DND-41 (cell line): ENCODE measurements around the gene STK32B.

Experiments used
- ATAC-seq: fragments of 200-7000 bp; cut with Tn5 transposase; 3 replicates; pipeline ENCODE4 v1.9.1; 2021; ENCODE audit warnings: low read depth; ENCODE audit not compliant: insufficient read depth
- DNase-seq: peaks from one replicate; pipeline ENCODE4 v3.0.0-alpha.2; 2020
- H2AFZ ChIP-seq: 2 replicates; pipeline ENCODE4 v1.6.0; 2012; ENCODE audit warnings: low read depth, low read length
- H3K27ac ChIP-seq: 2 replicates; pipeline ENCODE4 v1.5.1; 2012; ENCODE audit warnings: low read length, inconsistent platforms
- H3K27me3 ChIP-seq: fragments of 200-600 bp; sonication (generic); 2 replicates; pipeline ENCODE4 v1.6.0; 2012; ENCODE audit warnings: low read length, mild to moderate bottlenecking, inconsistent platforms; ENCODE audit not compliant: insufficient read depth, poor library complexity
- H3K36me3 ChIP-seq: 2 replicates; pipeline ENCODE4 v1.5.1; 2012; ENCODE audit warnings: low read length, inconsistent platforms; ENCODE audit not compliant: insufficient read depth
- H3K4me1 ChIP-seq: 2 replicates; pipeline ENCODE4 v1.5.1; 2012; ENCODE audit warnings: mild to moderate bottlenecking, low read length; ENCODE audit not compliant: insufficient read depth
- H3K4me2 ChIP-seq: 2 replicates; pipeline ENCODE4 v1.6.0; 2012; ENCODE audit warnings: mild to moderate bottlenecking, moderate library complexity, low read length, inconsistent platforms; ENCODE audit not compliant: insufficient read depth
- H3K4me3 ChIP-seq, 2 experiments: fragments of 200-600 bp in 1 of 2; shearing (Covaris generic) in 1 of 2; 2 replicates each; pipeline ENCODE4 v1.5.1; 2012 to 2016; ENCODE audit warnings: inconsistent platforms in 2 of 2, low read length in 2 of 2, mild to moderate bottlenecking in 2 of 2, low read depth in 1 of 2, moderate library complexity in 1 of 2
- H3K79me2 ChIP-seq: 2 replicates; pipeline ENCODE4 v1.6.0; 2012; ENCODE audit warnings: low read length, inconsistent platforms; ENCODE audit not compliant: insufficient read depth
- H3K9ac ChIP-seq: 2 replicates; pipeline ENCODE4 v1.6.0; 2012; ENCODE audit warnings: low read depth, mild to moderate bottlenecking, inconsistent platforms, low read length, moderate library complexity
- H3K9me3 ChIP-seq: 2 replicates; pipeline ENCODE4 v1.5.1; 2012; ENCODE audit warnings: low read length, moderate library complexity, mild to moderate bottlenecking, inconsistent platforms; ENCODE audit not compliant: insufficient read depth, severe bottlenecking
- H4K20me1 ChIP-seq: 2 replicates; pipeline ENCODE4 v1.6.0; 2012; ENCODE audit warnings: low read length; ENCODE audit not compliant: insufficient read depth
- EZH2 ChIP-seq: IDR thresholded peaks from 3 replicates; pipeline ENCODE4 v1.6.1; 2012; ENCODE audit warnings: borderline replicate concordance, low read depth, mild to moderate bottlenecking, moderate library complexity, low read length, inconsistent platforms; ENCODE audit not compliant: severe bottlenecking
- TF ChIP-seq, protein P1 (sequence below): IDR thresholded peaks from 2 replicates; pipeline ENCODE4 v1.5.1; 2012; ENCODE audit warnings: borderline replicate concordance, low read length, moderate library complexity, mild to moderate bottlenecking; ENCODE audit not compliant: poor library complexity, severe bottlenecking; ENCODE audit errors: extremely low read depth

STK32B gene

DNA sequence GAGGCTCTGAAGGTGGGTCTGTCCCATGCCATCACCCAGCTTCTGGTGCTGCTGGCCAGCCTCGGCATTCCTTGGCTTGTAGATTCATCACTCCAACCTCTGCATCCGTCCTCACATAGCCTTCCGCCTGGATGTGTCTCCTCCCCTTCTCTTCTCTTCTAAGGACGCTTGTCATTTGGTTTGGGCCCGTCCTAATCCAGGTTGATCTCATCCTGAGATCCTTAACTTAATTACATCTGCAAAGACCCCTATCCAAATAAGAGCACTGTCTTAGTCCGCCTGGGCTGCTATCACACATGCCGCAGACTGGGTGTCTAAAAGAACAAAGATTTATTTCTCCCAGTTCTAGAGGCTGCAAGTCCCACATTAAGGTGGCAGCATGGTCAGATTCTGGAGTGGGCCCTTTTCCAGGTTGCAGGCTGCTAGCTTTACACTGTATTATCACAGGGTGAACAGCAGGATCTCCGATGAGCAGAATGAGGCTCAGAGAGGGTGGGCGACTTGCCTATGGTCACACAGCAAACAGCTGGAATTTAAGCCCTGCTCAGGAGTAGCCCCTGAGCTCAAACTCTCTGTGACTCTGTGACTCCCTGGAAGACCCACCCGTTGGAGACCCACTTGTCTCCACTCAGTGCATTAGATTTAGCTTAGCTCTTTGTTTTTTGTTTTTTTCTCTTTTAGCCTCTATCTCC is 113.1 kb downstream of the STK32B start:
- no peak overlapping the region for H3K4me2 ChIP-seq
- no peak overlapping the region for H2AFZ ChIP-seq
- no peak overlapping the region for H3K27ac ChIP-seq
- H3K27me3 ChIP-seq: no peaks in the 10 kb centered on the region
- no peak for ATAC-seq
- DNase-seq: no peak
- H3K79me2 ChIP-seq: no peaks in the 10 kb centered on the region
- H3K4me3 ChIP-seq: no peak overlapping the region
- TF ChIP-seq EZH2: no peak
- TF ChIP-seq, protein P1, sequence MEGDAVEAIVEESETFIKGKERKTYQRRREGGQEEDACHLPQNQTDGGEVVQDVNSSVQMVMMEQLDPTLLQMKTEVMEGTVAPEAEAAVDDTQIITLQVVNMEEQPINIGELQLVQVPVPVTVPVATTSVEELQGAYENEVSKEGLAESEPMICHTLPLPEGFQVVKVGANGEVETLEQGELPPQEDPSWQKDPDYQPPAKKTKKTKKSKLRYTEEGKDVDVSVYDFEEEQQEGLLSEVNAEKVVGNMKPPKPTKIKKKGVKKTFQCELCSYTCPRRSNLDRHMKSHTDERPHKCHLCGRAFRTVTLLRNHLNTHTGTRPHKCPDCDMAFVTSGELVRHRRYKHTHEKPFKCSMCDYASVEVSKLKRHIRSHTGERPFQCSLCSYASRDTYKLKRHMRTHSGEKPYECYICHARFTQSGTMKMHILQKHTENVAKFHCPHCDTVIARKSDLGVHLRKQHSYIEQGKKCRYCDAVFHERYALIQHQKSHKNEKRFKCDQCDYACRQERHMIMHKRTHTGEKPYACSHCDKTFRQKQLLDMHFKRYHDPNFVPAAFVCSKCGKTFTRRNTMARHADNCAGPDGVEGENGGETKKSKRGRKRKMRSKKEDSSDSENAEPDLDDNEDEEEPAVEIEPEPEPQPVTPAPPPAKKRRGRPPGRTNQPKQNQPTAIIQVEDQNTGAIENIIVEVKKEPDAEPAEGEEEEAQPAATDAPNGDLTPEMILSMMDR: no peak
- no peaks in the 10 kb centered on the region for H3K9me3 ChIP-seq
- H4K20me1 ChIP-seq: peaks cover 4% of the 10 kb centered on the region; the same call in 1 of the 2 replicates
- H3K4me1 ChIP-seq: no peaks in the 10 kb centered on the region
- peaks cover 7% of the 10 kb centered on the region; the same call in 1 of the 2 replicates for H3K36me3 ChIP-seq
- no peak overlapping the region for H3K9ac ChIP-seq

GRCh38 chr4:5165420-5166369 is 114.4 kb downstream of the STK32B start:
- H2AFZ ChIP-seq: no peak overlapping the region
- H3K27me3 ChIP-seq: no peaks in the 10 kb centered on the region
- H4K20me1 ChIP-seq: peaks cover 4% of the 10 kb centered on the region; the same call in 1 of the 2 replicates
- TF ChIP-seq, protein P1: no peak
- TF ChIP-seq EZH2: no peak
- peaks cover 10% of the 10 kb centered on the region; the same call in 1 of the 2 replicates for H3K36me3 ChIP-seq
- no peak overlapping the region for H3K4me3 ChIP-seq
- H3K9ac ChIP-seq: no peak overlapping the region
- ATAC-seq (no peak), DNase-seq (no peak)
- H3K4me2 ChIP-seq: no peak overlapping the region
- no peaks in the 10 kb centered on the region for H3K79me2 ChIP-seq
- no peaks in the 10 kb centered on the region for H3K4me1 ChIP-seq
- no peak overlapping the region for H3K27ac ChIP-seq
- no peaks in the 10 kb centered on the region for H3K9me3 ChIP-seq

GRCh38 chr4:5166377-5166776 is 115.1 kb downstream of the STK32B start:
- no peak overlapping the region for H3K9ac ChIP-seq
- peaks cover 4% of the 10 kb centered on the region; the same call in 1 of the 2 replicates for H4K20me1 ChIP-seq
- H3K4me1 ChIP-seq: no peaks in the 10 kb centered on the region
- ATAC-seq: no peak
- no peaks in the 10 kb centered on the region for H3K79me2 ChIP-seq
- no peak for TF ChIP-seq EZH2
- TF ChIP-seq, protein P1: no peak
- H2AFZ ChIP-seq: no peak overlapping the region
- H3K4me3 ChIP-seq: no peak overlapping the region
- H3K27ac ChIP-seq: no peak overlapping the region
- no peak for DNase-seq
- H3K27me3 ChIP-seq: no peaks in the 10 kb centered on the region
- H3K9me3 ChIP-seq: no peaks in the 10 kb centered on the region
- H3K36me3 ChIP-seq: peaks cover 10% of the 10 kb centered on the region; the same call in 1 of the 2 replicates
- no peak overlapping the region for H3K4me2 ChIP-seq
